ENCODE measurements around the gene RIN3. TPM values are rescaled to one million over a fixed set of nuclear protein-coding genes. Genes with fewer than 3 reads are reported as not detected.

Gene RIN3
- total RNA-seq, 1 experiment from 2014 or later: 1.5 TPM

- H3K18ac ChIP-seq (ENCODE audit: insufficient read length, low read depth, low read length): no peak overlapping the region
- H3K9me3 Mint-ChIP-seq: no peaks in the 10 kb centered on the region
- no peaks in the 10 kb centered on the region; a peak in 1 of 7 replicates for H3K36me3 Mint-ChIP-seq (ENCODE audit: insufficient read depth in 1 of 3, low read depth in 3 of 3)
- TF ChIP-seq, protein P1, sequence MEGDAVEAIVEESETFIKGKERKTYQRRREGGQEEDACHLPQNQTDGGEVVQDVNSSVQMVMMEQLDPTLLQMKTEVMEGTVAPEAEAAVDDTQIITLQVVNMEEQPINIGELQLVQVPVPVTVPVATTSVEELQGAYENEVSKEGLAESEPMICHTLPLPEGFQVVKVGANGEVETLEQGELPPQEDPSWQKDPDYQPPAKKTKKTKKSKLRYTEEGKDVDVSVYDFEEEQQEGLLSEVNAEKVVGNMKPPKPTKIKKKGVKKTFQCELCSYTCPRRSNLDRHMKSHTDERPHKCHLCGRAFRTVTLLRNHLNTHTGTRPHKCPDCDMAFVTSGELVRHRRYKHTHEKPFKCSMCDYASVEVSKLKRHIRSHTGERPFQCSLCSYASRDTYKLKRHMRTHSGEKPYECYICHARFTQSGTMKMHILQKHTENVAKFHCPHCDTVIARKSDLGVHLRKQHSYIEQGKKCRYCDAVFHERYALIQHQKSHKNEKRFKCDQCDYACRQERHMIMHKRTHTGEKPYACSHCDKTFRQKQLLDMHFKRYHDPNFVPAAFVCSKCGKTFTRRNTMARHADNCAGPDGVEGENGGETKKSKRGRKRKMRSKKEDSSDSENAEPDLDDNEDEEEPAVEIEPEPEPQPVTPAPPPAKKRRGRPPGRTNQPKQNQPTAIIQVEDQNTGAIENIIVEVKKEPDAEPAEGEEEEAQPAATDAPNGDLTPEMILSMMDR (conservative IDR thresholded peaks at IDR 0.05): no peak
- H2BK120ac ChIP-seq (ENCODE audit: low read depth, low read length, poor library complexity, severe bottlenecking): no peak overlapping the region
- no peaks in the 10 kb centered on the region for H3K9me3 ChIP-seq (ENCODE audit: control insufficient read depth, low read depth, low read length)
- H3K9ac ChIP-seq (ENCODE audit: extremely low read depth, insufficient read length, low read length): no peak overlapping the region
- H2BK12ac ChIP-seq (ENCODE audit: insufficient read length, low read depth, low read length): no peak overlapping the region
- no peak overlapping the region for H3K56ac ChIP-seq (ENCODE audit: insufficient read length, low read depth, low read length)
- H2AK5ac ChIP-seq (ENCODE audit: insufficient read length, low read length): no peak overlapping the region
- no peak overlapping the region for H4K91ac ChIP-seq (ENCODE audit: insufficient read length, low read depth, low read length)
- H3K14ac ChIP-seq (ENCODE audit: insufficient read depth, low read length): no peak overlapping the region
- H3K79me1 ChIP-seq (ENCODE audit: insufficient read depth, low read depth, low read length, poor library complexity, severe bottlenecking): no peaks in the 10 kb centered on the region
- no peak overlapping the region for H3K27ac Mint-ChIP-seq
- H3K27me3 Mint-ChIP-seq (ENCODE audit: low read depth): peaks cover 50% of the 10 kb centered on the region
- H4K5ac ChIP-seq (ENCODE audit: insufficient read length, low read depth, low read length): no peak overlapping the region
- H2BK20ac ChIP-seq (ENCODE audit: low read depth, low read length, poor library complexity, severe bottlenecking): no peak overlapping the region
- no CpG with 5 or more reads among the region's 15 CpGs for WGBS (ENCODE audit: extremely low coverage, insufficient read length, low lambda C conversion rate)
- peaks cover 12% of the 10 kb centered on the region for H3K23me2 ChIP-seq (ENCODE audit: insufficient read length, low read depth, low read length, poor library complexity, severe bottlenecking)
- no peak overlapping the region for H3K4ac ChIP-seq (ENCODE audit: low read depth, low read length)
- no peak overlapping the region for H3K27ac ChIP-seq (ENCODE audit: insufficient read length, low read depth, low read length)
- peaks cover 7 to 8% of the 10 kb centered on the region in 2 experiments for H3K4me1 Mint-ChIP-seq
- DNase-seq: no peak
- H3K27me3 ChIP-seq (ENCODE audit: insufficient read depth, low read length): peaks cover 3% of the 10 kb centered on the region; the same call in 1 of the 2 replicates
- H2BK5ac ChIP-seq (ENCODE audit: insufficient read length, low read length): no peak overlapping the region
- no peak overlapping the region for H3T11ph ChIP-seq (ENCODE audit: low read length)
- no peaks in the 10 kb centered on the region for H3K4me1 ChIP-seq (ENCODE audit: insufficient read depth, low read length)
- H2AFZ ChIP-seq (ENCODE audit: low read length): no peak overlapping the region
- H3K23ac ChIP-seq (ENCODE audit: insufficient read length, low read depth, low read length): no peak overlapping the region
- H3K4me3 Mint-ChIP-seq: peak overlapping the region; percentile 68 to 76; a peak in 3 of 5 replicates
- H4K8ac ChIP-seq (replicated peaks; ENCODE audit: insufficient read length, low read depth, low read length): no peak overlapping the region
- H3K4me2 ChIP-seq (ENCODE audit: insufficient read depth, insufficient read length, low read length): peak overlapping the region; percentile 59
- no peaks in the 10 kb centered on the region for H3K79me2 ChIP-seq (ENCODE audit: insufficient read depth, low read length)
- H4K20me1 ChIP-seq (ENCODE audit: control insufficient read depth, insufficient read depth, insufficient read length): no peaks in the 10 kb centered on the region
- no peak overlapping the region for H2BK15ac ChIP-seq (ENCODE audit: low read depth, low read length)
Measured at GRCh38 chr14:92514844-92515514, 1.4 kb downstream of the RIN3 start.
